AG04450 (cell line): ENCODE data around the gene ANXA10. TPM values are rescaled to one million over a fixed set of nuclear protein-coding genes. Genes with fewer than 3 reads are reported as not detected.
"Not testable (repeated sequence)": the region's sequence is repeated elsewhere in the genome, so short reads cannot be mapped to it uniquely, and the experiment has no call there.

Experiments
- CTCF ChIA-PET: fragments of 300-600, 350-600 bp; formaldehyde crosslinking; extraction: SDS; loops from one replicate; lab custom pipeline; 2022; ENCODE audit warnings: antibody characterized with exemption, inconsistent platforms; lab: Charles Lee
- POLR2A ChIA-PET: fragments of 350-600 bp; formaldehyde crosslinking; extraction: SDS; loops from one replicate; lab custom pipeline; 2021; ENCODE audit warnings: antibody characterized with exemption, inconsistent platforms; lab: Yijun Ruan, JAX
- DNase-seq: peaks from one replicate; pipeline ENCODE4 v3.0.0-alpha.2; 2011; ENCODE audit warnings: low read depth, low spot score
- H3K27ac ChIP-seq: one replicate; pipeline ENCODE4 v1.5.1; 2012; ENCODE audit warnings: low read depth, low read length, control low read depth
- H3K27me3 ChIP-seq: one replicate; pipeline ENCODE4 v1.6.0; 2012; ENCODE audit warnings: low read length; ENCODE audit not compliant: control insufficient read depth, insufficient read depth
- H3K4me3 ChIP-seq: 2 replicates; pipeline ENCODE4 v1.5.1; 2011; ENCODE audit warnings: mild to moderate bottlenecking, low read depth, low read length, control low read depth
- H3K9me3 ChIP-seq: 2 replicates; pipeline ENCODE4 v1.5.1; 2012; ENCODE audit warnings: low read length; ENCODE audit not compliant: control insufficient read depth, insufficient read depth
- polyA plus RNA-seq: library from polyadenylated mRNA; depleted of rRNA; stranded (reverse); fragments of >200 nt; gene quantifications from 2 replicates; pipeline ENCODE4 v1.2.3, GENCODE V29; 2011
- TF ChIP-seq, protein P1 (sequence below): IDR thresholded peaks from 2 replicates; pipeline ENCODE4 v1.5.1; 2011; ENCODE audit warnings: low read depth, low read length, control low read depth, inconsistent platforms

ANXA10 gene
- polyA plus RNA-seq, 1 experiment: 0.60 TPM

- TF ChIP-seq, protein P1, sequence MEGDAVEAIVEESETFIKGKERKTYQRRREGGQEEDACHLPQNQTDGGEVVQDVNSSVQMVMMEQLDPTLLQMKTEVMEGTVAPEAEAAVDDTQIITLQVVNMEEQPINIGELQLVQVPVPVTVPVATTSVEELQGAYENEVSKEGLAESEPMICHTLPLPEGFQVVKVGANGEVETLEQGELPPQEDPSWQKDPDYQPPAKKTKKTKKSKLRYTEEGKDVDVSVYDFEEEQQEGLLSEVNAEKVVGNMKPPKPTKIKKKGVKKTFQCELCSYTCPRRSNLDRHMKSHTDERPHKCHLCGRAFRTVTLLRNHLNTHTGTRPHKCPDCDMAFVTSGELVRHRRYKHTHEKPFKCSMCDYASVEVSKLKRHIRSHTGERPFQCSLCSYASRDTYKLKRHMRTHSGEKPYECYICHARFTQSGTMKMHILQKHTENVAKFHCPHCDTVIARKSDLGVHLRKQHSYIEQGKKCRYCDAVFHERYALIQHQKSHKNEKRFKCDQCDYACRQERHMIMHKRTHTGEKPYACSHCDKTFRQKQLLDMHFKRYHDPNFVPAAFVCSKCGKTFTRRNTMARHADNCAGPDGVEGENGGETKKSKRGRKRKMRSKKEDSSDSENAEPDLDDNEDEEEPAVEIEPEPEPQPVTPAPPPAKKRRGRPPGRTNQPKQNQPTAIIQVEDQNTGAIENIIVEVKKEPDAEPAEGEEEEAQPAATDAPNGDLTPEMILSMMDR: no peak
- no peaks in the 10 kb centered on the region for H3K9me3 ChIP-seq
- ChIA-PET POLR2A (no interaction called here), CTCF (interaction anchor here (1.3 kb wide), 1 partner anchor 24 kb away, joined by 7 read pairs; no protein-coding TSS in a partner anchor)
- no peak overlapping the region for H3K27ac ChIP-seq
- H3K27me3 ChIP-seq: no peaks in the 10 kb centered on the region
- H3K4me3 ChIP-seq: no peak overlapping the region
- DNase-seq: no peak
Observed at GRCh38 chr4:168129802-168130201, 37.5 kb downstream of the ANXA10 start.

DNA sequence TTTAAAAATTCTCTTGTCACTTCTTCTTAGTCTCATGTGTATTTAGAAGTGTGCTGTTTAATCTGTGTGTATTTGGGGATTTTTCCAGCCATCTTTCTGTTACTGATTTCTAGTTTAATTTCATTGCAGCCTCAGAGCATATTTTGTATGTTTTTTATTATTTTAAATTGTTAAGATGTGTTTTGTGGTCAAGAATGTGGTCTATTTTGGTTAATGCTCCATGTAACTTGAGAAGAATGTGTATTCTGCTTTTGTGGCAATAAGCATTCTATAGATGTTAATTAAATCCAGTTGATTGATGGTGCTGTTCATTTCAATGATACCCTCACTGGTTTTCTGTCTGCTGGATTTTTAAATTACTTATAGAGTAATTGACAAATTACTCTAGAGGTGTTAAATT lies 38.9 kb downstream of the ANXA10 start:
- Histone ChIP-seq H3K27ac (no peak overlapping the region), H3K4me3 (no peak overlapping the region), H3K27me3 (no peaks in the 10 kb centered on the region), H3K9me3 (no peaks in the 10 kb centered on the region)
- TF ChIP-seq, protein P1: no peak
- DNase-seq: no peak
- POLR2A ChIA-PET: no interaction called here
- CTCF ChIA-PET: interaction anchor here (0.6 to 2.3 kb wide), 2 partner anchors 23 to 1109 kb away, joined by 3 to 7 read pairs; no protein-coding TSS in a partner anchor

- TF ChIP-seq, protein P1: no peak
- no peak for DNase-seq
- H3K27ac ChIP-seq: no peak overlapping the region
- ChIA-PET POLR2A (no interaction called here), CTCF (no interaction called here)
- H3K9me3 ChIP-seq: no peaks in the 10 kb centered on the region
- no peak overlapping the region for H3K4me3 ChIP-seq
- no peaks in the 10 kb centered on the region for H3K27me3 ChIP-seq
Observed at GRCh38 chr4:168134651-168135050, 42.3 kb downstream of the ANXA10 start.

DNA sequence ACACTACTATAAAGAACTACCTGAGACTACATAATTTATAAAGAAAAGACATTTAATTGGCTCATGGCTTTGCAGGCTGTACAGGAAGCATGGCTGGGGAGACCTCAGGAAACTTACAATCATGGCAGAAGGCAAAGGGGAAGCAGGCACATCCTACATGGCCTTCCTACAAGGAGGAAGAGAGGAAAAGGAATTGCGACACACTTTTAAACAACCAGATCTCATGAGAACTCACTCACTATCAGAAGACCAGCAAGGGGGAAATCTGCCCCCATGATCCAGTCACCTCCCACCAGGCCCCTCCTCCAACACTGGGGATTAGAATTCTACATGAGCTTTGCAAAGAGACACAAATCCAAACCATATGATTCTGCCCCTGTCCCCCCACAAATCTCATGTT lies 43.5 kb downstream of the ANXA10 start:
- H3K4me3 ChIP-seq, H3K27ac ChIP-seq, DNase-seq, POLR2A ChIA-PET, CTCF ChIA-PET, H3K9me3 ChIP-seq, H3K27me3 ChIP-seq: not testable (repeated sequence)

DNA sequence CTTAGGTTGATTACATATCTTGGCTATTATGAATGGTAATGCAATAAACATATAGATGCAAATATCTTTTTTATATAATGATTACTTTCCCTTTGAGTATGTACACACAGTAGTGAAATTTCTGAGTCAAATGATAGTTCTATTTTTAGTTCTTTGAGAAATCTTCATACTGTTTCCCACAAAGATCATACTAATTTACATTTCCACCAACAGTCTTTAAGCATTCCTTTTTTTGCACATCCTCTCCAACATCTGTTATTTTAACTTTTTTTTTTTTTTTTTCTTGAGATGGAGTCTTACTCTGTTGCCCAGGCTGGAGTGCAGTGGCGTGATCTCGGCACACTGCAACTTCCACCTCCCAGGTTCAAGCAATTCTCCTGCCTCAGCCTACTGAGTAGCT lies 45.4 kb downstream of the ANXA10 start:
- POLR2A ChIA-PET, H3K9me3 ChIP-seq, DNase-seq, H3K27me3 ChIP-seq, H3K4me3 ChIP-seq: not testable (repeated sequence)
- peak overlapping the region; percentile 71 for H3K27ac ChIP-seq
- CTCF ChIA-PET: interaction anchor here (0.6 kb wide), 1 partner anchor 20 kb away, joined by 7 read pairs; no protein-coding TSS in a partner anchor

- CTCF ChIA-PET: interaction anchor here (0.6 kb wide), 1 partner anchor 20 kb away, joined by 7 read pairs; no protein-coding TSS in a partner anchor
- H3K27ac ChIP-seq: peak overlapping the region; percentile 71
- TF ChIP-seq, protein P1: no peak
Observed at GRCh38 chr4:168138143-168138542, 45.8 kb downstream of the ANXA10 start.

More at GRCh38 chr4:168138143-168138542, 45.8 kb downstream of the ANXA10 start:
- DNase-seq: peak; percentile 41
- Histone ChIP-seq H3K4me3 (no peak overlapping the region), H3K27me3 (no peaks in the 10 kb centered on the region), H3K9me3 (no peaks in the 10 kb centered on the region)
- POLR2A ChIA-PET: no interaction called here
